Liver (tissue), 9 donors: ENCODE data around the gene ITPK1. TPM values are rescaled to one million over a fixed set of nuclear protein-coding genes. Genes with fewer than 3 reads are reported as not detected.

Source experiments
- DNase-seq: peaks from one replicate; pipeline ENCODE4 v3.0.0-alpha.2; 2017; ENCODE audit warnings: low spot score
- H3K27ac ChIP-seq, 2 donors: one replicate each; pipeline ENCODE4 v1.7.0; 2013; ENCODE audit warnings: inconsistent platforms in 2 of 2, low read length in 2 of 2, control low read depth in 1 of 2, low read depth in 1 of 2, mild to moderate bottlenecking in 1 of 2
- H3K27me3 ChIP-seq, 4 donors: one replicate each; pipeline versions ENCODE4 v1.6.1 to v1.7.0; 2013; ENCODE audit warnings: low read length in 3 of 4, inconsistent platforms in 1 of 4, mild to moderate bottlenecking in 1 of 4, moderate library complexity in 1 of 4; ENCODE audit not compliant: control insufficient read depth in 4 of 4, insufficient read depth in 4 of 4
- H3K36me3 ChIP-seq, 4 donors: one replicate each; pipeline versions ENCODE4 v1.6.1 to v1.7.0; 2013; ENCODE audit warnings: low read length in 3 of 4, mild to moderate bottlenecking in 3 of 4, low read depth in 1 of 4, moderate library complexity in 1 of 4; ENCODE audit not compliant: control insufficient read depth in 4 of 4, insufficient read depth in 3 of 4
- H3K4me1 ChIP-seq, 4 donors: one replicate each; pipeline versions ENCODE4 v1.6.1 to v1.7.0; 2013; ENCODE audit warnings: low read length in 3 of 4, mild to moderate bottlenecking in 3 of 4, moderate library complexity in 1 of 4; ENCODE audit not compliant: control insufficient read depth in 4 of 4, insufficient read depth in 4 of 4
- H3K4me3 ChIP-seq, 3 donors: one replicate each; pipeline versions ENCODE4 v1.6.1 to v1.7.0; 2013; ENCODE audit warnings: low read length in 3 of 3, control low read depth in 1 of 3, low read depth in 1 of 3, mild to moderate bottlenecking in 1 of 3
- H3K9ac ChIP-seq, 2 donors: one replicate each; pipeline ENCODE4 v1.7.0; 2013; ENCODE audit warnings: low read length in 2 of 2, mild to moderate bottlenecking in 2 of 2, moderate library complexity in 2 of 2, control low read depth in 1 of 2, low read depth in 1 of 2
- H3K9me3 ChIP-seq, 4 donors: one replicate each; pipeline versions ENCODE4 v1.6.1 to v1.7.0; 2013; ENCODE audit warnings: low read length in 3 of 4; ENCODE audit not compliant: control insufficient read depth in 4 of 4
- EGR1 ChIP-seq, 2 donors: IDR thresholded peaks; 2 replicates each; pipeline ENCODE4 v1.6.1; 2016 to 2018; ENCODE audit warnings: antibody characterized with exemption in 2 of 2, low read depth in 2 of 2
- FOXA1 ChIP-seq: IDR thresholded peaks from 2 replicates; pipeline ENCODE4 v1.6.1; 2016; ENCODE audit warnings: antibody characterized with exemption
- FOXA2 ChIP-seq: IDR thresholded peaks from 2 replicates; pipeline ENCODE4 v1.6.1; 2016; ENCODE audit warnings: antibody characterized with exemption
- GABPA ChIP-seq, 2 donors: IDR thresholded peaks in 1 of 2; conservative IDR thresholded peaks in 1 of 2; 2 replicates each; pipeline ENCODE4 v1.6.1; 2016; ENCODE audit warnings: antibody characterized with exemption in 2 of 2, mild to moderate bottlenecking in 1 of 2, moderate library complexity in 1 of 2
- HNF4A ChIP-seq, 2 donors: conservative IDR thresholded peaks; 2 replicates each; pipeline ENCODE4 v1.6.1; 2016; ENCODE audit warnings: antibody characterized with exemption in 2 of 2, mild to moderate bottlenecking in 2 of 2
- HNF4G ChIP-seq: IDR thresholded peaks from 2 replicates; pipeline ENCODE4 v1.6.1; 2016; ENCODE audit warnings: antibody characterized with exemption
- JUND ChIP-seq, 2 donors: IDR thresholded peaks; 2 replicates each; pipeline ENCODE4 v1.6.1; 2016; ENCODE audit warnings: antibody characterized with exemption in 2 of 2
- NR2F2 ChIP-seq: IDR thresholded peaks from 2 replicates; pipeline ENCODE4 v1.6.1; 2016; ENCODE audit warnings: antibody characterized with exemption
- RAD21 ChIP-seq, 2 donors: IDR thresholded peaks; 2 replicates each; pipeline ENCODE4 v1.6.1; 2016; ENCODE audit warnings: antibody characterized with exemption in 2 of 2, mild to moderate bottlenecking in 2 of 2
- RXRA ChIP-seq, 2 donors: IDR thresholded peaks; 2 replicates each; pipeline ENCODE4 v1.6.1; 2017 to 2018; ENCODE audit warnings: antibody characterized with exemption in 2 of 2, mild to moderate bottlenecking in 1 of 2
- SP1 ChIP-seq: IDR thresholded peaks from 2 replicates; pipeline ENCODE4 v1.6.1; 2018; ENCODE audit warnings: antibody characterized with exemption, mild to moderate bottlenecking
- TAF1 ChIP-seq: conservative IDR thresholded peaks from 2 replicates; pipeline ENCODE4 v1.6.1; 2016; ENCODE audit warnings: antibody characterized with exemption, mild to moderate bottlenecking
- YY1 ChIP-seq: IDR thresholded peaks from 2 replicates; pipeline ENCODE4 v1.6.1; 2016; ENCODE audit warnings: antibody characterized with exemption, mild to moderate bottlenecking
- WGBS: extraction: QIAGEN DNeasy Blood & Tissue Kit; methylation state at CpG from one replicate; pipeline ENCODE4 v1.1.7; 2013; 5-methylcytosine and 5-hydroxymethylcytosine counted together
- polyA plus RNA-seq, 2 donors: library from polyadenylated mRNA; stranded (reverse) in 1 of 2; unstranded in 1 of 2; fragments of 200-250 nt in 1 of 2; fragments of >200 nt in 1 of 2; fragmentation: Nextera tagmentation in 1 of 2; extraction: Ambion mirVana in 1 of 2; gene quantifications; one replicate each; pipeline versions ENCODE4 v1.2.1 to v1.2.3, GENCODE V29; 2013 to 2015
- total RNA-seq, 2 donors: library from RNA; depleted of rRNA; stranded (reverse); fragments of >200 nt; gene quantifications; one replicate each; pipeline ENCODE4 v1.2.3, GENCODE V29; 2014
- TF ChIP-seq, protein P1 (sequence below): IDR thresholded peaks from 2 replicates; pipeline ENCODE4 v1.6.1; 2016; ENCODE audit warnings: antibody characterized with exemption
- TF ChIP-seq, protein P2 (sequence below): IDR thresholded peaks from 2 replicates; pipeline ENCODE4 v1.6.1; 2016; ENCODE audit warnings: antibody characterized with exemption
- TF ChIP-seq, protein P3 (sequence below): fragments of 150-350 bp; IDR thresholded peaks from 2 replicates; pipeline ENCODE4 v1.5.1; 2017; ENCODE audit warnings: improper control_type of control experiment, low read depth, low read length; ENCODE audit not compliant: missing input control
- TF ChIP-seq, protein P4 (sequence below): IDR thresholded peaks from 2 replicates; pipeline ENCODE4 v1.6.1; 2016; ENCODE audit warnings: antibody characterized with exemption
- TF ChIP-seq, protein P5 (sequence below): IDR thresholded peaks from 2 replicates; pipeline ENCODE4 v1.6.1; 2016; ENCODE audit warnings: antibody characterized with exemption, mild to moderate bottlenecking
- donor health status: healthy.
- donor health status: healthy.
- donor health status: healthy.
- donor health status: healthy.
- donor health status: healthy.

Gene ITPK1
- total and polyA plus RNA-seq, 4 donors, result 9.0 to 41.2 (median 20.4) TPM

DNA sequence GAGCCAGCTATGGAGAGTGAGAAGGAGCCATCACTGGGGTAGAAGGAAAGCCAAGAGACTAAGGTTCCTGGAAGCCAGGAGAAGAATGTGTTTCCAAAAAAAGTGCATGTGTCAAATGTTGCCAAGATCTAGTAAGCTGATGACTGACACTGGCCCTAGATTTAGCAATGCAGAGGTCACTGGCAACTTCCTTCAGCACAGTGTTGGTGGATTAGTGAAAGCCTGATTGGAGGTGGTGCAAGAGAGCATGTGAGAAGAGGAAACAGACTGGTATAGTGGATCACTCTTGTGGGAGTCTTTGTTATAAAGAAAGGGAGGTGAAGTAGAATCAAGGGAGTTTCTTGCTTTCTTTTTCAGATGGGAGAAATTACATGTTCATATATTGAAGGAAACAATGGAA is 226.8 kb downstream of the ITPK1 start:
- no peaks in the 10 kb centered on the region for H3K36me3 ChIP-seq
- no peaks in the 10 kb centered on the region for H3K4me1 ChIP-seq
- H3K27me3 ChIP-seq, result no peaks in the 10 kb centered on the region
- H3K27ac ChIP-seq, result no peak overlapping the region
- DNase-seq, result no peak
- no peak overlapping the region for H3K9ac ChIP-seq
- no peak overlapping the region for H3K4me3 ChIP-seq
- TF ChIP-seq HNF4G, result no peak
- TF ChIP-seq EGR1 (IDR thresholded peaks at IDR 0.05; ENCODE audit: low read depth in 2 of 2), result no peak
- no peak for TF ChIP-seq SP1
- TF ChIP-seq, protein P1, sequence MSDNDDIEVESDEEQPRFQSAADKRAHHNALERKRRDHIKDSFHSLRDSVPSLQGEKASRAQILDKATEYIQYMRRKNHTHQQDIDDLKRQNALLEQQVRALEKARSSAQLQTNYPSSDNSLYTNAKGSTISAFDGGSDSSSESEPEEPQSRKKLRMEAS, result no peak
- no peak for TF ChIP-seq YY1
- TF ChIP-seq, protein P2, sequence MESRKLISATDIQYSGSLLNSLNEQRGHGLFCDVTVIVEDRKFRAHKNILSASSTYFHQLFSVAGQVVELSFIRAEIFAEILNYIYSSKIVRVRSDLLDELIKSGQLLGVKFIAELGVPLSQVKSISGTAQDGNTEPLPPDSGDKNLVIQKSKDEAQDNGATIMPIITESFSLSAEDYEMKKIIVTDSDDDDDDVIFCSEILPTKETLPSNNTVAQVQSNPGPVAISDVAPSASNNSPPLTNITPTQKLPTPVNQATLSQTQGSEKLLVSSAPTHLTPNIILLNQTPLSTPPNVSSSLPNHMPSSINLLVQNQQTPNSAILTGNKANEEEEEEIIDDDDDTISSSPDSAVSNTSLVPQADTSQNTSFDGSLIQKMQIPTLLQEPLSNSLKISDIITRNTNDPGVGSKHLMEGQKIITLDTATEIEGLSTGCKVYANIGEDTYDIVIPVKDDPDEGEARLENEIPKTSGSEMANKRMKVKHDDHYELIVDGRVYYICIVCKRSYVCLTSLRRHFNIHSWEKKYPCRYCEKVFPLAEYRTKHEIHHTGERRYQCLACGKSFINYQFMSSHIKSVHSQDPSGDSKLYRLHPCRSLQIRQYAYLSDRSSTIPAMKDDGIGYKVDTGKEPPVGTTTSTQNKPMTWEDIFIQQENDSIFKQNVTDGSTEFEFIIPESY, result no peak
- TF ChIP-seq RAD21 (IDR thresholded peaks at IDR 0.05), result no peak
- no peak for TF ChIP-seq NR2F2
- no peak for TF ChIP-seq GABPA (IDR thresholded peaks at IDR 0.05 in 1 of 2, conservative IDR thresholded peaks at IDR 0.05 in 1 of 2)
- TF ChIP-seq, protein P3, sequence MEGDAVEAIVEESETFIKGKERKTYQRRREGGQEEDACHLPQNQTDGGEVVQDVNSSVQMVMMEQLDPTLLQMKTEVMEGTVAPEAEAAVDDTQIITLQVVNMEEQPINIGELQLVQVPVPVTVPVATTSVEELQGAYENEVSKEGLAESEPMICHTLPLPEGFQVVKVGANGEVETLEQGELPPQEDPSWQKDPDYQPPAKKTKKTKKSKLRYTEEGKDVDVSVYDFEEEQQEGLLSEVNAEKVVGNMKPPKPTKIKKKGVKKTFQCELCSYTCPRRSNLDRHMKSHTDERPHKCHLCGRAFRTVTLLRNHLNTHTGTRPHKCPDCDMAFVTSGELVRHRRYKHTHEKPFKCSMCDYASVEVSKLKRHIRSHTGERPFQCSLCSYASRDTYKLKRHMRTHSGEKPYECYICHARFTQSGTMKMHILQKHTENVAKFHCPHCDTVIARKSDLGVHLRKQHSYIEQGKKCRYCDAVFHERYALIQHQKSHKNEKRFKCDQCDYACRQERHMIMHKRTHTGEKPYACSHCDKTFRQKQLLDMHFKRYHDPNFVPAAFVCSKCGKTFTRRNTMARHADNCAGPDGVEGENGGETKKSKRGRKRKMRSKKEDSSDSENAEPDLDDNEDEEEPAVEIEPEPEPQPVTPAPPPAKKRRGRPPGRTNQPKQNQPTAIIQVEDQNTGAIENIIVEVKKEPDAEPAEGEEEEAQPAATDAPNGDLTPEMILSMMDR, result no peak
- TF ChIP-seq JUND (IDR thresholded peaks at IDR 0.05), result no peak
- TF ChIP-seq RXRA (IDR thresholded peaks at IDR 0.05), result no peak
- TF ChIP-seq FOXA1, result no peak
- H3K9me3 ChIP-seq, result peaks cover 2 to 5% (median 4%) of the 10 kb centered on the region in 4 donors

DNA sequence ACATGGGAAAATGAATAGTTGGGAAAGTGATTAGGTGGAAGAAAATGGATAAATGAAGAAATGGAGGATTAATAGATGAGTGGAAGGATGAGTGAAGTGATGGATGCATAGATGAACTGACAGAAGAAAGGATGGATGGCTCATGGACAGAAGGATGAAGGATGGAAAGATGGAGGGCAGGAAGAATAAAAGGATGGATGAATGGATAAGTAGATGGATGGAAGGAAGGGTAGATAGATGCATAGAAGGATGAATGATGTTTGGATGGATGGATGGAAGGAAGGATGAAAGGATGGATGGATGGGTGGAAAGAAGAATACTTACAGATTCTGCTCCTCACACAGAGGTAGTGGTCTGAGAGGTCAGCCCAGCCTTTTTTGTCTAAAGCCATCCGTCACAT is 228.6 kb downstream of the ITPK1 start:
- peaks cover 0 to 3% (median 0%) of the 10 kb centered on the region in 4 donors for H3K9me3 ChIP-seq
- DNase-seq, result no peak
- no peaks in the 10 kb centered on the region for H3K27me3 ChIP-seq
- 80% methylated on average over 1 of the region's 1 CpG for WGBS
- H3K4me1 ChIP-seq, result no peaks in the 10 kb centered on the region
- H3K9ac ChIP-seq, result no peak overlapping the region
- no peak overlapping the region for H3K4me3 ChIP-seq
- H3K27ac ChIP-seq, result no peak overlapping the region
- H3K36me3 ChIP-seq, result no peaks in the 10 kb centered on the region
- no peak for TF ChIP-seq TAF1
- TF ChIP-seq, protein P4, sequence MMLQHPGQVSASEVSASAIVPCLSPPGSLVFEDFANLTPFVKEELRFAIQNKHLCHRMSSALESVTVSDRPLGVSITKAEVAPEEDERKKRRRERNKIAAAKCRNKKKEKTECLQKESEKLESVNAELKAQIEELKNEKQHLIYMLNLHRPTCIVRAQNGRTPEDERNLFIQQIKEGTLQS, result no peak
- no peak for TF ChIP-seq HNF4G
- no peak for TF ChIP-seq FOXA2
- TF ChIP-seq, protein P1, result no peak
- no peak for TF ChIP-seq RAD21 (IDR thresholded peaks at IDR 0.05)
- TF ChIP-seq, protein P2, result no peak
- TF ChIP-seq JUND (IDR thresholded peaks at IDR 0.05), result no peak
- no peak for TF ChIP-seq HNF4A (conservative IDR thresholded peaks at IDR 0.05)
- TF ChIP-seq RXRA (IDR thresholded peaks at IDR 0.05), result no peak
- TF ChIP-seq NR2F2, result no peak
- no peak for TF ChIP-seq YY1
- TF ChIP-seq, protein P3, result no peak
- no peak for TF ChIP-seq GABPA (IDR thresholded peaks at IDR 0.05 in 1 of 2, conservative IDR thresholded peaks at IDR 0.05 in 1 of 2)
- TF ChIP-seq FOXA1, result no peak
- TF ChIP-seq, protein P5, sequence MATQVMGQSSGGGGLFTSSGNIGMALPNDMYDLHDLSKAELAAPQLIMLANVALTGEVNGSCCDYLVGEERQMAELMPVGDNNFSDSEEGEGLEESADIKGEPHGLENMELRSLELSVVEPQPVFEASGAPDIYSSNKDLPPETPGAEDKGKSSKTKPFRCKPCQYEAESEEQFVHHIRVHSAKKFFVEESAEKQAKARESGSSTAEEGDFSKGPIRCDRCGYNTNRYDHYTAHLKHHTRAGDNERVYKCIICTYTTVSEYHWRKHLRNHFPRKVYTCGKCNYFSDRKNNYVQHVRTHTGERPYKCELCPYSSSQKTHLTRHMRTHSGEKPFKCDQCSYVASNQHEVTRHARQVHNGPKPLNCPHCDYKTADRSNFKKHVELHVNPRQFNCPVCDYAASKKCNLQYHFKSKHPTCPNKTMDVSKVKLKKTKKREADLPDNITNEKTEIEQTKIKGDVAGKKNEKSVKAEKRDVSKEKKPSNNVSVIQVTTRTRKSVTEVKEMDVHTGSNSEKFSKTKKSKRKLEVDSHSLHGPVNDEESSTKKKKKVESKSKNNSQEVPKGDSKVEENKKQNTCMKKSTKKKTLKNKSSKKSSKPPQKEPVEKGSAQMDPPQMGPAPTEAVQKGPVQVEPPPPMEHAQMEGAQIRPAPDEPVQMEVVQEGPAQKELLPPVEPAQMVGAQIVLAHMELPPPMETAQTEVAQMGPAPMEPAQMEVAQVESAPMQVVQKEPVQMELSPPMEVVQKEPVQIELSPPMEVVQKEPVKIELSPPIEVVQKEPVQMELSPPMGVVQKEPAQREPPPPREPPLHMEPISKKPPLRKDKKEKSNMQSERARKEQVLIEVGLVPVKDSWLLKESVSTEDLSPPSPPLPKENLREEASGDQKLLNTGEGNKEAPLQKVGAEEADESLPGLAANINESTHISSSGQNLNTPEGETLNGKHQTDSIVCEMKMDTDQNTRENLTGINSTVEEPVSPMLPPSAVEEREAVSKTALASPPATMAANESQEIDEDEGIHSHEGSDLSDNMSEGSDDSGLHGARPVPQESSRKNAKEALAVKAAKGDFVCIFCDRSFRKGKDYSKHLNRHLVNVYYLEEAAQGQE, result no peak
